Fibroblast of lung (primary cell): ENCODE measurements around the gene SLC25A1. TPM values are rescaled to one million over a fixed set of nuclear protein-coding genes. Genes with fewer than 3 reads are reported as not detected.

Experiments
- DNase-seq, 2 donors: peaks; one replicate each; pipeline versions ENCODE4 v3.0.0 to v3.0.0-alpha.2; 2010; ENCODE audit warnings: low read depth in 2 of 2
- H2AFZ ChIP-seq: 2 replicates; pipeline ENCODE4 v1.5.1; 2012; ENCODE audit warnings: low read length, control low read depth, inconsistent platforms
- H3K27ac ChIP-seq: 2 replicates; pipeline ENCODE4 v1.5.1; 2011; ENCODE audit warnings: low read length, control low read depth; ENCODE audit not compliant: insufficient read depth
- H3K27me3 ChIP-seq: 2 replicates; pipeline ENCODE4 v1.5.1; 2011; ENCODE audit warnings: mild to moderate bottlenecking, low read length; ENCODE audit not compliant: control insufficient read depth, insufficient read depth
- H3K36me3 ChIP-seq: 2 replicates; pipeline ENCODE4 v1.5.1; 2011; ENCODE audit warnings: low read length; ENCODE audit not compliant: control insufficient read depth, insufficient read depth
- H3K4me1 ChIP-seq: 2 replicates; pipeline ENCODE4 v1.5.1; 2011; ENCODE audit warnings: low read length; ENCODE audit not compliant: control insufficient read depth, insufficient read depth; ENCODE audit errors: extremely low read depth
- H3K4me2 ChIP-seq: 2 replicates; pipeline ENCODE4 v1.5.1; 2011; ENCODE audit warnings: low read length, control low read depth; ENCODE audit not compliant: insufficient read depth; ENCODE audit errors: extremely low read depth
- H3K4me3 ChIP-seq, 4 experiments: fragments of 200-600 bp in 1 of 4; sonication (generic) in 1 of 4; replicated peaks in 1 of 4; 2 replicates each; pipeline ENCODE4 v1.5.1; 2011 to 2016; ENCODE audit warnings: low read length in 4 of 4, low read depth in 3 of 4, mild to moderate bottlenecking in 3 of 4, control low read depth in 2 of 4, inconsistent platforms in 1 of 4, mixed read lengths in 1 of 4; ENCODE audit not compliant: insufficient read depth in 1 of 4; ENCODE audit errors: control extremely low read depth in 1 of 4
- H3K79me2 ChIP-seq: 2 replicates; pipeline ENCODE4 v1.5.1; 2012; ENCODE audit warnings: mild to moderate bottlenecking, low read length, inconsistent platforms; ENCODE audit not compliant: control insufficient read depth, insufficient read depth
- H3K9ac ChIP-seq: 2 replicates; pipeline ENCODE4 v1.5.1; 2011; ENCODE audit warnings: mild to moderate bottlenecking, low read length, control low read depth; ENCODE audit not compliant: insufficient read depth
- H3K9me3 ChIP-seq: 2 replicates; pipeline ENCODE4 v1.5.1; 2012; ENCODE audit warnings: low read depth, low read length; ENCODE audit not compliant: control insufficient read depth, insufficient read depth
- H4K20me1 ChIP-seq: 2 replicates; pipeline ENCODE4 v1.5.1; 2011; ENCODE audit warnings: low read length; ENCODE audit not compliant: control insufficient read depth, insufficient read depth; ENCODE audit errors: extremely low read depth
- CTCF ChIP-seq, 2 donors: IDR thresholded peaks in 1 of 2; conservative IDR thresholded peaks in 1 of 2; 1 replicate in 1 of 2; 2 replicates in 1 of 2; pipeline ENCODE4 v1.5.1; 2011 to 2012; ENCODE audit warnings: low read length in 2 of 2, control low read depth in 1 of 2, inconsistent platforms in 1 of 2, low read depth in 1 of 2, mild to moderate bottlenecking in 1 of 2
- EZH2 ChIP-seq: IDR thresholded peaks from 2 replicates; pipeline ENCODE4 v1.5.1; 2012; ENCODE audit warnings: low read length, control low read depth, mild to moderate bottlenecking; ENCODE audit errors: missing control alignments
- polyA plus RNA-seq, 2 donors: library from polyadenylated mRNA; depleted of rRNA in 1 of 2; stranded (reverse) in 1 of 2; unstranded in 1 of 2; fragments of >200 nt; gene quantifications; 2 replicates each; pipeline ENCODE4 v1.2.1, GENCODE V29; 2011 to 2012; ENCODE audit warnings: missing spikeins in 1 of 2
- total RNA-seq: library from RNA; depleted of rRNA; stranded (reverse); fragments of >200 nt; gene quantifications from 2 replicates; pipeline ENCODE4 v1.2.1, GENCODE V29; 2014

The SLC25A1 gene
- total and polyA plus RNA-seq, 2 donors (not counting 1 experiment from before 2014, with no cell fraction given): 56.1 to 161 TPM

- DNase-seq: peak; percentile 11 to 25
- Histone ChIP-seq H3K27ac (peak overlapping the region; percentile 88), H4K20me1 (no peaks in the 10 kb centered on the region), H3K27me3 (peaks cover 15% of the 10 kb centered on the region), H3K36me3 (peaks cover 25% of the 10 kb centered on the region), H3K79me2 (peaks cover 12% of the 10 kb centered on the region), H3K4me1 (no peaks in the 10 kb centered on the region), H3K4me3 (peak overlapping the region; percentile 90 to 96 (median 96)), H3K9ac (peak overlapping the region; percentile 84), H2AFZ (peak overlapping the region; percentile 83), H3K4me2 (peak overlapping the region; percentile 97), H3K9me3 (no peaks in the 10 kb centered on the region)
- TF ChIP-seq EZH2 (no peak), CTCF (conservative IDR thresholded peaks at IDR 0.05 in 1 of 2, IDR thresholded peaks at IDR 0.05 in 1 of 2; ENCODE audit: low read depth in 1 of 2, low read length in 2 of 2) (no peak)
Measured at GRCh38 chr22:19143967-19144400, 34.6 kb downstream of the SLC25A1 start.

DNA sequence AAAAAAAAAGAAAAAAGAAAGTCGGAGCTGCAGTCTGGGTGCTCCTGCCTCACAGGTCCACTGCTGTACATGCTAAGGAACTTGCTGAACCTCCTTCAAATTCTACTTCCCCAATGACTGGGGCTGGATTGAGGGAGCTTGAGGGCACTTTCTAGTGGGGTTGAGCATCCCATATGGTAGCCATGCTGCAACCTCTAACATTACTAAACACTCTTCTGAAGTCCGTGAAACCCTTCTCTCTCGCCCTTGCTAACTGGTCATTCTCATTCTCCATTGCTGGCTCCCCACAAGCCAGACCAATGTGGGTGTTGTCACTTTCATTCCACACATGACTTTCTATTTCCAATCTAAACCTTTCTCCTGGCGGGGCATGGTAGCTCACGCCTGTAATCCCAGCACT lies 35.3 kb downstream of the SLC25A1 start:
- Histone ChIP-seq H3K27me3 (peaks cover 8% of the 10 kb centered on the region), H3K79me2 (peaks cover 12% of the 10 kb centered on the region), H4K20me1 (no peaks in the 10 kb centered on the region), H3K4me3 (peak overlapping the region in 1 of 4 experiments; percentile 96), H3K9me3 (no peaks in the 10 kb centered on the region), H3K36me3 (peaks cover 26% of the 10 kb centered on the region), H3K9ac (no peak overlapping the region), H2AFZ (no peak overlapping the region), H3K27ac (no peak overlapping the region), H3K4me2 (peak overlapping the region; percentile 51), H3K4me1 (no peaks in the 10 kb centered on the region)
- no peak for DNase-seq
- TF ChIP-seq EZH2 (no peak), CTCF (conservative IDR thresholded peaks at IDR 0.05 in 1 of 2, IDR thresholded peaks at IDR 0.05 in 1 of 2; ENCODE audit: low read depth in 1 of 2, low read length in 2 of 2) (no peak)

- no peaks in the 10 kb centered on the region for H4K20me1 ChIP-seq
- TF ChIP-seq CTCF (conservative IDR thresholded peaks at IDR 0.05 in 1 of 2, IDR thresholded peaks at IDR 0.05 in 1 of 2; ENCODE audit: low read depth in 1 of 2, low read length in 2 of 2): no peak
- TF ChIP-seq EZH2: no peak
- no peak overlapping the region for H3K4me2 ChIP-seq
- H3K36me3 ChIP-seq: peaks cover 27% of the 10 kb centered on the region
- no peak overlapping the region for H3K9ac ChIP-seq
- DNase-seq: no peak
- no peaks in the 10 kb centered on the region for H3K4me1 ChIP-seq
- H3K4me3 ChIP-seq: no peak overlapping the region
- peaks cover 12% of the 10 kb centered on the region for H3K79me2 ChIP-seq
- H3K27me3 ChIP-seq: no peaks in the 10 kb centered on the region
- H3K9me3 ChIP-seq: no peaks in the 10 kb centered on the region
- H3K27ac ChIP-seq: no peak overlapping the region
- H2AFZ ChIP-seq: no peak overlapping the region
Measured at GRCh38 chr22:19142394-19142793, 36.1 kb downstream of the SLC25A1 start.
